HG03175 (cell line): ENCODE results near the gene KRT39.

Source experiments
- ATAC-seq: cut with Tn5 transposase; IDR thresholded peaks from one replicate; pipeline ENCODE4 v1.9.1; 2021; ENCODE audit warnings: mild to moderate bottlenecking, moderate library complexity; ENCODE audit not compliant: unreplicated experiment

KRT39 gene

DNA sequence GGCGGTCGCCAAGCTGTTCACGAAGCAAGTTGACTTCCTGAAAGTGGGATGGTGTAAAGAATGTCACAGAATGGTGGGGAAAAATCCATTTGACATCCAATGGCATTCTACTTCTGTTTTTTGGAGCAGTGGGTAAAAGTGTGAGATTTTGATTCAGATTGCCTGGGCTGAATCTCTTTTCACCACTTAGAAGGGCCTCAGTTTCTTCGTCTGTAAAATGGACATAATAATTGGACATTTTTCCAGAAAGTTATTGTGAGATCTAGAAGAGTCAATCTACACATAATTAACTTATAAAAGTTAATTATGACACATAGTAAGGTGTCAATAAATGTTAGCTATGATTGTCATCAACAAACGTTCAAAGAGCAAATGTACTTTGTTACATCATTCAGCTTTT is 14.4 kb upstream of the KRT39 start:
- no peak for ATAC-seq

DNA sequence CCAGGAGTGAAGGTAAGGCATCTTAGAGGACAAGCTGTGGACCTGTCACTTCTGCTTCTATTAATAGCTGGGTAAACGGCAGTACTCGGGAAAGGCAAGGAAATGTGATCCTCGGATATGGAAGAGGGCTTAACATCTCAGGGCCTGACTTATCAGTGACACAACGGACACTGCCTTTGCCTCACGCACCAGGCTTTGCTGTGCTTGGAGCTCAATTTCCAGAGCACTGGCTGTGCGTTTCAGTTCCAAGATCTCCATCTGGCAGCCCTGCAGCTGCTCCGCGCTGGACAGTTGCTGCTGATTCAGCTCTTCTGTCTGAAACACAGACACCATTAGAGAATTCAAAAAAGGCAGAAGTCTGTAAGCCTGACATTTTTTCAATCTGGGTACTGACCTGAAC is 13.8 kb upstream of the KRT39 start:
- ATAC-seq, result no peak

DNA sequence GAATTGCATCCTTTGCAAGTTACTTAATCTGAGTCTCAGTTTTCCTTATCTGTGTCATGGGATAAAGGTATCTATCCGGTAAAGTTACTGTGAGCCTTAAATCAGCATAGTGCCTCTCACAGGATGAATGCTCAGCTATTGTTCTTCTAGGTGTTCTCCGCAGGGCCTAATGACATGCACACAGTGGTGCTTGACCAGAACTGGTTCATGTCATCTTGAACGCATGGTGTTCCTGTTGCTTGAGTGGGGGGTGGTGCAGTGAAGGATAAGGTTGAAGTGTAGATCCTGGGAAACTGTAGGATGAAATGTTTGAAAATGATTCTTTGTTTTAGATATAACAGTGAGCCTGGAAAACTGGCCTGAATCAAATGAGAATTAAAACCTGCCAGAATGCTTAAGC is 13.4 kb upstream of the KRT39 start:
- ATAC-seq, result no peak

DNA sequence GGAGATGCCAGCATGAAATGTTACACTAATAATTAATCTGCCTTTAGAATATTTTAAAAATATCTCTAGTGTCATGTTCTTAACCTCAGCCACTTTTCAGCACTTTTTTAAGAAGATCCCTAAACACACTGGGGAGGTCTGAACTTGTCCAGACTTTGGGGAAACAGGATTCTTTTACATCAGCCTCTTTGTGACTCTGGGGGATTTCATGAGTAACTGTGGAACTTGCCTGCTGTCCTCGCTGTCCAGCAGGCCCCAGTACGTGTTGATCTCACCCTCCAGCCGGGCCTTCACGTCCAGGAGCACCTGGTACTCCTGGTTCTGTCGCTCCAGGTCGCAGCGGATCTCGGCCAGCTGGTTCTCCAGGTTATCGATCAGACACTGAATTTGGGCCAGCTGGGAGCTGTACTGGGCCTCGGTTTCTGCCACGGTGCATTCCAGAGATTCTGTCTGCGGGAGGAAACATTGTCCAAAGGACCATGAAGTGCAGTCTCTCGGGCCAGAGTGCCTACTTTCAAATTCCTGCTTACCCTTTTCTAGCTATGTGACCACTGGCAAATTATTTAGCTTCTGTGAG is 11.9 kb upstream of the KRT39 start:
- no peak for ATAC-seq

DNA sequence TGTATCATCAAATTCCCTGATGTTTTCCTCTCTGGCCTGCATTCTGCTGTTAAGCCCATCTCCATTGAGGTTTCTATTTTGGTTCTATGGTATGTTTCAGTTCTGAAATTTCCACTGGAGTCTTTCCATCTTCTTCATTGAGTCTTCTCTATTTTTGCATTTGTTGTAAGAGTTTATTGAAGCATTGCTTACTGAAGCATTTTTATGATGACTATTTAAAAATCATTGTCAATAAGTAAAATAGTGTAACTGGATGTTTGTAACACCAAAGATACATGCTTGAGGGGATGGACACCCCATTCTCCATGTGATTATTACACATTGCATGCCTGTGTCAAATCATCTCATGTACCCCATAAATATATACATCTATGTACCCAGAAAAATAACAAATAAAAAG is 8.8 kb upstream of the KRT39 start:
- ATAC-seq, result no peak

DNA sequence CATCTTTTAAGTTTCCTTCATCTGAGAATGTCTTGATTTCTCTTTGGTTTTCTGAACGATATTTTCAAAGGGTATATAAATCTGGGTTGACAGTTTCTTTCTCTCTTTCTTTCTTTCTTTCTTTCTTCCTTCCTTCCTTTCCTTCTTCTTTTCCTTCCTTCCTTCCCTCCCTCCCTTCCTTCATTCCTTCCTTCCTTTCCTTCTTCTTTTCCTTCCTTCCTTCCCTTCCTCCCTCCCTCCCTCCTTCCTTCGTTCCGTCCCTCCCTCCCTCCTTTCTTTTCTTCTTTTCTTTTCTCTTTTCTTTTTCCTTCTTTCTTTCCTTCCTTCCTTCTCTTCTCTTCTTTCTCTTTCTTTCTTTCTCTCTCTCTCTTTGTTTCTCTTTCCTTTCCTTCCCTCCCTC is 7.6 kb upstream of the KRT39 start:
- ATAC-seq, result no peak

DNA sequence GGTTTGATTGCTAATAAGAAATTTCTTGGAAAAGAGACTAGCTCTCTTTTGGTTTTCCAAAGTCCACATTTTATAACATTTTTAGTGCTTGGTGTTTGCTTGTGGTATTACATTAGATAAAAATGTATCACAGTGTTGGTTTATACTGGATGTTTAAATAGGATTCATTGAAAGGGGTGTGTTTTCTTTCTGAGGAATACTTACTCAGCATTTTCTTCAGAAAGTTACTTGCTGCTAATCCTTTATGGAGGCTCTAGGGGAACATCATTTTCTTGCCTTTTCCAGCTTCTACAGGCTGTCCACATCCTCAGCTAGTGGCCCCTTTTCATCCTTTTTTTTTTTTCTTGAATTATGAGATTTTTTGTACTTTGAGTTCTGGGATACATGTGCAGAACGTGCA is 834 bp upstream of the KRT39 start:
- no peak for ATAC-seq

DNA sequence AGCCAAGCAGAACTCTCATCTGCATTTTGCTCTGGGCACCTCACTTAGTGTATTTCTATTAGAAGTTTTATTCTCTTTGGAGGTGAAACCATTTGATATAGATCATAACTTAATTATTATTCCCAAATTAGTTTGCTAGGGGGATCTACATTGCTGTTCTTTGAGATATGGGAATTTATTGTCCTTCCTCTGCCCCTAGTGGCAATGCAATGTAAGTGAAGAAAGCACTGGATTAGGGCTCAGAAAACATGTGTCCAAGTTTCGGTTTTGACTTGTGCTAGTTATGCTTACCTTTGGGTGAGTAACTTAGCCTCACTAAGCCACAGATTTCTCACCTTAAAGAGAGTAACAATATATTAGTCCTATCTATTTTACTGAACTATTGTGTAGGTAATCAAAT is 2.9 kb downstream of the KRT39 start:
- ATAC-seq, result no peak

DNA sequence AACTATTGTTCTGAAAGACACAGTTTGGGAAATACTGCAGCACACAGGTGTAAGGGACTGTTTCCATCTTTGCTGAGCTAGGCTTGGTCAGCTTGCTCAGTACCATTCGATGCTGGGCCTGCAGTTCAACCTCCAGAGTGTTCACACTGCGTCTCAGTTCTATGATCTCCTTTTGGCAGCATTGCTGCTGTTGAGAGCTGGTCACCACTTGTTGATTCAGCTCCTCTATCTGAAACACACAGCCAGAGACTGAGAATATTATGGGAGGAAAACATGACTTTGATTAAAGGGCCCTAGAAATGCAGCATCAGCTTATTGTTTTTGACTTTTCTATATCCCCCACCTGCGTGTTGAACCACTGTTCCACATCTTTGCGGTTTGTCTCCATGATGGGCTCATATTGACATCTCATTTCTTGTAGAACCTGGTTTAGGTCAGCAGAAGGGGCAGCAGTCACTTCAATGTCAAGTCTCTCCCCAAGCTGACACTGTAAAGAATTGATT is 4.6 kb downstream of the KRT39 start:
- no peak for ATAC-seq

DNA sequence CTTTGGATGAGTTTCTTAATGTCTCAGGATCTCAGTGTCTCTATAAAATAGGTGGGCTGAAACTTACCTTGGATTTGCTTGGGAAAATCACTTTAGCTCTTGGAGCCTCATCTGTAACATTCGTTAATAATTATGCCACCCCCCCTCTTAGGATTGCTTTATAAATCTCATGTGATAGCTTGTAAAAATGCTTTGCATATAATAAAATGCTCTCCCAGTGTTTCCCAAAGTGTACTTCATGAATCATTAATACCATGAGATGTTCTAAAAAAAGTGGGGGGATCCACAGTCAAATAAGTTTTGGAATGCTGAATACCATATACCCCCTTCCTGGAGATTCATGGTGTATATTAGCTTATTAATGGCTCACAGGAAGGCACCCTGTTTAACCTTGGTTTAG is 5.2 kb downstream of the KRT39 start:
- no peak for ATAC-seq

DNA sequence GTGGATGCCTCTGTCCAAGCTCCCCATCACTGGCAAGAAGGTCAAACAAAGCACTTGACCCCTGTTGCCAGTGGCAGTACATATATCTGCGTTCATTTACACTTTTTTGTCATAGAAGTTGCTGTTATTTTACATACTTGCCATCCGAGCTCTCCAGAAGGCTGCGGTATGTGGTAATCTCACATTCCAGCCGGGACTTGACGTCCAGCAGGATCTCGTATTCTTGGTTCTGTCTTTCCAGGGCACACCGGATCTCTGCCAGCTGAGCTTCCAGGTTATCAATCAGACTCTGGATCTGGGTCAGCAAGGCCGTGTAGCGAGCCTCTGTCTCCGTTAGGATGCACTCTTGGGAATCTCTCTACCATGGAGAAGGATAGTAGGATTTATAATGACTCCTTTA is 6.6 kb downstream of the KRT39 start:
- no peak for ATAC-seq

DNA sequence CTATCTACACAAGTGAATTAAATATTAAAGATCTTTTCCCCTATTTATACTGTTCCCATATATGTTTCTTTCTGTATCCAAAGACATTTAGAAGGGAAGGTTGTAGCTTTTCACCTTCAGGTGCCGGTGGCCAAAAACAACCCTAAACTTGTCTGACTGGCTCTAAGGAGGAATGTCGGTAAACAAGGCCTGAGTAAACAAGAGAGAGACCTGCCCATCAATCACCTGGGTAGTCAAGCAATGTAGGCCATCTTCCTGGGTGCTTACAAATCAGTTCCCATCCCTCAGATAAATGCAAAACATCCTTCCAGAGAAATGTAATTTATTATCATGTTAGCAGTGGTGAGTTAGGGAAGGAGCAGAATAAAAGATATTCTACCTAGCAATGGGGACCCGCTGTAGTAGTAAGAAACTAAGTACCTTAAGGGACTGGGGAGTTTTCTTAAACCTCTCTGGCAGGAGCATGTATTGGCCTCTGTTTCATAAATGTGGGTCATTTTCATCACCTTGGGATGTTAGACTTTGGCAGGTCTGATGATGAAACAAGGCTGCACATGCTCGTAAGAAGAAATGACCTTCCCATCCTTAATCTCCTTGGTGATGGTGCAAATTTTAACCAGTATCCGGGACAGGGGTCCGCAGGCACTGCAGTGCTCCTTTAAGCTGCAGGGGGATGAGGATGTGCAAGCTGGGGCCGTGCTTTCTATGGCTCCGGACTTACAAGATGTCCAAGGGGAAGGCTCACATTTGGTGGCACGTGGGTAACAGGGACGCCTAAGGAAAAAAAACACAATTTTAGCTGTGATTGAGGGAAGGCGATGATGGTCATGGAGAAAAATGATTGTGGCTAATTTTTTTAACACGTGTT is 8.4 kb downstream of the KRT39 start:
- ATAC-seq, result no peak

DNA sequence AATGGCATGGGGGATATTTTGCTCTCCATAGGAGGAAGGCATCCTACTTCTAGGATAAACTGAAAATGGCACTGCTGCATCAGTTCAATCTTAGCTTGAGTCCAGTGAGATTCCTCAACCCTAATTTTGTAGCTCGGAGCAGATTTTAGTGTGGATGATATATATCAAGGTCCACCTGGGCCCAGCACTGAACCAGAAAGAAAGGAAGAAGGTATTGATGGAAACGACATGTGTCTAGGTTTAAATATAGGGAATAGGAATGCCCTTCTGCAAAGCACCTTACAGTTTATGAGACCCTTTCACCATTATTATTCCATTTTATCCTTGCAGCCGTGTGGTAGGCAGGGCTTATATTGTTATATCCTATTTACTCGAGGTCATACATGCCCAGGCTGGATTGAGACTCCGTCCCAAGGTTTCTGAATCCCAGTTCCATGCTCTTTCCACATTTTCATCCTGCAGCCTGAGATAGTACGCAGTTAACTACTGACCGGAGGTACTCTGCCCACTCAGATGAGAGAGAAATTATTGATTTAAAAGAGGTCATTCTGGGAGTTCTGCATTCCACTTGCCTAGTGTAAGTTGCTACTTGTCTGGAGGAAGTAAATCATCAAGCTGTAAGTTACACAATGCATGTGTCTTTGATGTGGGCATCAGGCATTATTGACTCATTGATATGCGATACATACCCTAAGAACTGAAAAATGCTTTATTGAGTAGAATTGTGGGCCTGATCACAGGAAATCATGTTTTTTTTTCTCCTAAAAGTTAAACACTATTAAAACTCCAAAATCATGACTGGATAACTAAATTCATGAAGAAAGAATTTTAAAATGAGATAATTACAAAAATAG is 10.1 kb downstream of the KRT39 start:
- no peak for ATAC-seq

DNA sequence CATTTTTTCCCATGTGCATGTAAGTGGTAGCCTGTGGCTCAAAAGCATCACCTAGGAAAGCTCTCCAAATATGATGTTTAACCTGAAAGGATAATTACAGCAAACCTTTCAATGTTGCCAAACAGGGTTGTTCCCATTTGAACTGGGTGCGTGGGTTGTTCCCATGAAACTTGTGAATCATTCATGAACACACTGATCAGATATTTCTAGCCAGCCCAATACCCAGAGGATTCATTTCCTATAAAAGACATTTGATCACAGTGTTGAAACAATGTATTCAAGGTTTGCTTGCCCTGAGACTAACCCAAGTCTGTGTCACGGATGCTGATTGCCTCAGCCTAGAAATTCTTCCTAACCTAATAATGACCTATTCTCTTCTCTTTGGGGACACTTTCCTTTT is 12.9 kb downstream of the KRT39 start:
- no peak for ATAC-seq

DNA sequence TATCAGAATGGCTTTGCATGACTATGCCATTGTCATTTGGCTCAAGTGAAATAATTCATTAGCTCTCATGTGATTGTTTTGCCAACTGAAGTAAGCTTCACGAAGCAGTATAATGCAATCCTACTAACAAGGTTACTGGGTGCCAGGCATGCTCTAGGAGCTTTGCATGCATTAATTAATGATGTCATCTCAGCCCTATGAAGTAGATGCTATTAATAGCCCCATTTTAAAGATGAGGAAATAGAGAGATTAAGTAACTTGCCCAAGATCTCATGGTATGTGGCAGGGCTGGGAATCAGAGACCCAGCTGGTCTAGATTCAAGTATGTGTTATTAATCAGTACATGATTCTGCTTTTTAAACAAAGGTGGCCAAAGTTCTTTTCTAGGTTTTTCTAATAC is 14.1 kb downstream of the KRT39 start:
- ATAC-seq, result no peak

DNA sequence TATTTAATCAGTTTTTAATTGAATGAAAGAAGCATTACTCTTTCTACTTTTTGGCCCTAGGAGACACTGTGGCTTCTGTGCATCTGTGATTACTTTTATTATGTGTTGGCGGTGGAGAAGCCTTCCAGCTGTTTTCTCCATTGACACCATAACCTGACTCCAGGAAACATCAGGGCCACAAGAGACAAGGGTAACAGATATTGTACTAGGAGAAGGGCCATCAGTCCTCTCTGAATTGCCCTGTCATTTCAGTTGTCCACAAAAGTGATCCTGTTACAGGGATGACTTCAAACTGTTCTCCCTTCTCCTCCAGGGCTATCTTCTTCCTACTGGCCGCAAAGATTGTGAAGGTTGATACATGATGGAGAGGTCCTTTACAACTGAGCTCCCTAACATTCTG is 14.6 kb downstream of the KRT39 start:
- no peak for ATAC-seq

DNA sequence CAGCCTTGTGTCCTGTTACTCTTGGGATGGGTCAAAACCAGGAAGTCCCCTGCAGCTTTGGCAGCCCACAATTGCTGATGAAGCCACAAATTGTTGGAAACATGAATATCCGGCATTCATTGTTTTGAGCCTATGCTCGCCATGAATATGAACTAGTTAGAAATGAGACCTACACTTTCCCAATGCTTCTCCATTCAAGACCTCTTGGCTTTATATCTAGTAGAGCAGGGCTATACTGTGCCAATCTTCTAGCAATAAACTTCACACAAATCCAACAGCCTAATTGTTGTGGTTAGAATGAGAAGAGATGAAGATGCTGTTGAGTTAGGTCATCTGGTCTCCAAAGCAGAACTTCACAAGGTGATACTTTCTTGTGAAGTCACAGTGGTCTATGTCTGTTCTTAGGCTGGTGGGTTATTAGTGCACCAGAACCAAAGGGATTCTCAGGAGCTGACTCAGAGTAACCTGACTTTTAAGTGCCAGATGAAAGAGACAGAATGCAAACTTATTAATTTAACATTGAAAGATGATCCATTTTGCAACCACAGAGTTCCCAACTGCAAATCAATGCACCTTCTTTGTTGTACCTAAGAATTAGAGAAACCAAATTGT is 15.6 kb downstream of the KRT39 start:
- ATAC-seq, result no peak

DNA sequence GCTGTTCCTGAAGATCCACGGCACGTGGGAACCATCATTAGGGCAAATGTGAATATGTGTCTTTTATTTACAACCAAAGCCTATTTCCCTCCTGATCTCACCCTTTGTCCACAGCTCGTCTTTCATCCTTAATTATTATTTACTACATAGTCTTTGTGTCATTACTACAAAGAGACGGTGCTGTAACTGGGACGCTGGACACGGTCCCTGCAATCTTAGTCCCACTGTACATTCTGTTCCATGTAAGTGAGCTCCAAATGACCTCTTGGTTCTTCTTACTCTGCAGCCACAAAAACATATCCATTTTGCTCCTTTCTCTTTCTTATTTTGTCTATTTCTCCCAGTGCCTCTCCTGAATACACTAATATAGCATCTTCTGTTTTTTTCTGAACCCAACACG is 16.6 kb downstream of the KRT39 start:
- no peak for ATAC-seq

DNA sequence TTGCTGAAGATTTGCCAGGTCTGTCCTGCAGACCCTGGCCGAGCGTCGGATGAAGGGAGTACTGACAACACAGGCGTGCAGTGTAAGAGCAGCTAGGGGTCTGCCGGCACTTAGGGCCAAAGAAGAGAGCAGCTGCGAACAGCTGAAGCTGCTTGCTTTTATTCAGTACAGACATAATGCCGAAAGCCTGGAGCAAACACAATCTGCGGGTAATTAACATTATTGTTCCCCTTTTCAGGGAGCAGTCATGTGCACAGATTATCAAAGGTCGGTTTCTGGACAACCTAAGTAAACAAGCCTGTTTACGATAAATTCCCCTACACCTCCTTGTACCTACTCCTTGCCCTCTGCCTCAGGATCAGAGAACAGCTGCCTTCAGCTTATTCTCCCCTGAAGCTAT is 17.3 kb downstream of the KRT39 start:
- no peak for ATAC-seq

DNA sequence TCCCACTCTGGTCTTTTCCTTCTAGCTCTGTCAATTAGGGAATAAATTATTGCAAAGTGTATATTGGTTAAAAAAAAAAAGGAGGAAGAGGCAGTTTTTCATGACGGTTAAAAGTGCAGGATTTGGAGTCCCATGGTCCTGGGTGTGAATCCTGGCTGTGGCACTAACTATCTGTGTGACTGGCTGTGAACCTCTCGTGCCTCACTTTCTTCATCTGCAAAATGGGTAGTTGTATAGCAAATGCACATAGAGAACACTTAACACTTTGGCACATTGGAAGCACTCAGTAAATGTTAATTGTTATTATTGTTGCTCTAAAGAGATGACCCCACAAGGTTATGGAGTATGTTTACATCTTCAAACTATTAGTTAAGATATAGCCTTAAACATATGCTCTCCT is 18.8 kb downstream of the KRT39 start:
- no peak for ATAC-seq

DNA sequence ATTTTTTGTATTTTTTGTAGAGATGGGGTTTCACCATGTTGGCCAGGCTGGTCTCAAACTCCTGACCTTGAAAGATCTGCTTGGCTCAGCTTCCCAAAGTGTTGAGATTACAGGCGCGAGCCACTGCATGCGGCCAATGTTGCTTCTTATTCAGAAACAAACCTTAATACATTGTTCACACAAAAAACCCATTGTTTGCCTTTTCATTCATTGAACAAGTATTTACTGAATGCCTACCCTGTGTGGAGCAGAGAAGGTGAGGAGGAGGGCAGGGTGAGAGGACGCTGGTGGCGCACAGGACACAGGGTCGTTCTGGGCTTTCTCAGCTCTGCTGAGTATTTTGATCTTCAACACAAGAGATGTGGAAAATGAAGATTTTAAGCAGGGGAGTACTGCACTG is 21.3 kb downstream of the KRT39 start:
- ATAC-seq, result no peak
